Skeletal muscle tissue (tissue), 4 donors: ENCODE results near the gene PHB1. TPM values are rescaled to one million over a fixed set of nuclear protein-coding genes. Genes with fewer than 3 reads are reported as not detected.
A peak's percentile ranks its signal among the peaks of the same experiment; 100 is the strongest.

ENCODE experiments used
- H3K27ac ChIP-seq: one replicate; pipeline ENCODE4 v1.7.0; 2013; ENCODE audit warnings: mild to moderate bottlenecking, low read depth, low read length, inconsistent platforms
- H3K27me3 ChIP-seq, 3 donors: one replicate each; pipeline ENCODE4 v1.7.0; 2013; ENCODE audit warnings: low read length in 3 of 3; ENCODE audit not compliant: control insufficient read depth in 3 of 3, insufficient read depth in 3 of 3
- H3K36me3 ChIP-seq, 3 donors: one replicate each; pipeline ENCODE4 v1.7.0; 2013; ENCODE audit warnings: low read length in 3 of 3; ENCODE audit not compliant: control insufficient read depth in 3 of 3, insufficient read depth in 3 of 3
- H3K4me1 ChIP-seq, 3 donors: one replicate each; pipeline ENCODE4 v1.7.0; 2013; ENCODE audit warnings: low read length in 3 of 3, mild to moderate bottlenecking in 3 of 3; ENCODE audit not compliant: control insufficient read depth in 3 of 3, insufficient read depth in 3 of 3
- H3K4me3 ChIP-seq, 3 donors: one replicate each; pipeline ENCODE4 v1.7.0; 2013; ENCODE audit warnings: low read length in 3 of 3
- H3K9ac ChIP-seq, 3 donors: one replicate each; pipeline ENCODE4 v1.7.0; 2013; ENCODE audit warnings: low read length in 3 of 3, mild to moderate bottlenecking in 3 of 3, moderate library complexity in 2 of 3, low read depth in 1 of 3
- H3K9me3 ChIP-seq, 3 donors: one replicate each; pipeline ENCODE4 v1.7.0; 2013; ENCODE audit warnings: low read length in 3 of 3; ENCODE audit not compliant: control insufficient read depth in 3 of 3
- total RNA-seq: library from RNA; depleted of rRNA; stranded (reverse); fragments of >200 nt; gene quantifications from one replicate; pipeline ENCODE4 v1.2.3, GENCODE V29; 2014
- donor health status: Osteomylitis.

The PHB1 gene
- total RNA-seq, 1 donor from 2014 or later = 105 TPM

- no peaks in the 10 kb centered on the region for H3K27me3 ChIP-seq
- H3K36me3 ChIP-seq = peaks cover 87 to 93% (median 90%) of the 10 kb centered on the region in 3 donors
- no peak overlapping the region for H3K9ac ChIP-seq
- H3K27ac ChIP-seq = no peak overlapping the region
- H3K4me1 ChIP-seq = no peaks in the 10 kb centered on the region
- no peaks in the 10 kb centered on the region for H3K9me3 ChIP-seq
- no peak overlapping the region for H3K4me3 ChIP-seq
These were observed 6.6 kb downstream of the PHB1 start for GRCh38 chr17:49407981-49408501.

- Histone ChIP-seq H3K4me3 (no peak overlapping the region), H3K9ac (no peak overlapping the region), H3K27me3 (no peaks in the 10 kb centered on the region), H3K36me3 (peaks cover 78 to 89% (median 88%) of the 10 kb centered on the region in 3 donors), H3K27ac (no peak overlapping the region), H3K9me3 (no peaks in the 10 kb centered on the region), H3K4me1 (no peaks in the 10 kb centered on the region)
These were observed 7.6 kb downstream of the PHB1 start for GRCh38 chr17:49407086-49407485.

GRCh38 chr17:49406421-49407061, 8.1 kb downstream of the PHB1 start:
- Histone ChIP-seq H3K36me3 (peaks cover 73 to 83% (median 82%) of the 10 kb centered on the region in 3 donors), H3K4me3 (no peak overlapping the region), H3K9me3 (no peaks in the 10 kb centered on the region), H3K4me1 (no peaks in the 10 kb centered on the region), H3K27ac (no peak overlapping the region), H3K9ac (no peak overlapping the region), H3K27me3 (no peaks in the 10 kb centered on the region)

- H3K4me1 ChIP-seq = no peaks in the 10 kb centered on the region
- H3K27ac ChIP-seq = no peak overlapping the region
- no peaks in the 10 kb centered on the region for H3K27me3 ChIP-seq
- H3K9ac ChIP-seq = no peak overlapping the region
- peaks cover 60 to 69% (median 68%) of the 10 kb centered on the region in 3 donors for H3K36me3 ChIP-seq
- no peak overlapping the region for H3K4me3 ChIP-seq
- no peaks in the 10 kb centered on the region for H3K9me3 ChIP-seq
These were observed 9.8 kb downstream of the PHB1 start for GRCh38 chr17:49404906-49405305.

GRCh38 chr17:49404361-49404760, 10.3 kb downstream of the PHB1 start:
- no peak overlapping the region for H3K4me3 ChIP-seq
- H3K27ac ChIP-seq = no peak overlapping the region
- H3K27me3 ChIP-seq = no peaks in the 10 kb centered on the region
- H3K36me3 ChIP-seq = peaks cover 56 to 65% (median 64%) of the 10 kb centered on the region in 3 donors
- H3K9ac ChIP-seq = no peak overlapping the region
- H3K4me1 ChIP-seq = no peaks in the 10 kb centered on the region
- no peaks in the 10 kb centered on the region for H3K9me3 ChIP-seq

- H3K9ac ChIP-seq = no peak overlapping the region
- H3K36me3 ChIP-seq = peaks cover 50 to 58% (median 58%) of the 10 kb centered on the region in 3 donors
- no peak overlapping the region for H3K27ac ChIP-seq
These were observed 11.0 kb downstream of the PHB1 start for GRCh38 chr17:49403514-49404289.

GRCh38 chr17:49402706-49403105, 12.0 kb downstream of the PHB1 start:
- Histone ChIP-seq H3K27me3 (no peaks in the 10 kb centered on the region), H3K9ac (no peak overlapping the region), H3K9me3 (no peaks in the 10 kb centered on the region), H3K27ac (no peak overlapping the region), H3K36me3 (peaks cover 40 to 49% (median 48%) of the 10 kb centered on the region in 3 donors), H3K4me1 (no peaks in the 10 kb centered on the region), H3K4me3 (no peak overlapping the region)

More at GRCh38 chr17:49403514-49404289, 11.0 kb downstream of the PHB1 start:
- H3K4me1 ChIP-seq = no peaks in the 10 kb centered on the region
- no peaks in the 10 kb centered on the region for H3K9me3 ChIP-seq
- H3K27me3 ChIP-seq = no peaks in the 10 kb centered on the region
- H3K4me3 ChIP-seq = no peak overlapping the region

GRCh38 chr17:49401971-49402611, 12.6 kb downstream of the PHB1 start:
- H3K9me3 ChIP-seq = no peaks in the 10 kb centered on the region
- H3K4me3 ChIP-seq = no peak overlapping the region
- H3K27ac ChIP-seq = no peak overlapping the region
- no peak overlapping the region for H3K9ac ChIP-seq
- H3K27me3 ChIP-seq = no peaks in the 10 kb centered on the region
- no peaks in the 10 kb centered on the region for H3K4me1 ChIP-seq
- peaks cover 35 to 43% (median 42%) of the 10 kb centered on the region in 3 donors for H3K36me3 ChIP-seq

- peak overlapping the region in 1 of 3 donors; percentile 25 for H3K9ac ChIP-seq
- H3K27ac ChIP-seq = no peak overlapping the region
- H3K36me3 ChIP-seq = peaks cover 16 to 24% (median 21%) of the 10 kb centered on the region in 3 donors
- no peaks in the 10 kb centered on the region for H3K27me3 ChIP-seq
- H3K4me1 ChIP-seq = no peaks in the 10 kb centered on the region
- no peaks in the 10 kb centered on the region for H3K9me3 ChIP-seq
- no peak overlapping the region for H3K4me3 ChIP-seq
These were observed 14.7 kb downstream of the PHB1 start for GRCh38 chr17:49399995-49400394.
